GM18867 (cell line): Measurements from ENCODE around the gene PDE1A.

ENCODE experiments used
- ATAC-seq: cut with Tn5 transposase; IDR thresholded peaks from one replicate; pipeline ENCODE4 v1.9.1; 2021; ENCODE audit warnings: mild to moderate bottlenecking, moderate library complexity; ENCODE audit not compliant: unreplicated experiment

Gene PDE1A

DNA sequence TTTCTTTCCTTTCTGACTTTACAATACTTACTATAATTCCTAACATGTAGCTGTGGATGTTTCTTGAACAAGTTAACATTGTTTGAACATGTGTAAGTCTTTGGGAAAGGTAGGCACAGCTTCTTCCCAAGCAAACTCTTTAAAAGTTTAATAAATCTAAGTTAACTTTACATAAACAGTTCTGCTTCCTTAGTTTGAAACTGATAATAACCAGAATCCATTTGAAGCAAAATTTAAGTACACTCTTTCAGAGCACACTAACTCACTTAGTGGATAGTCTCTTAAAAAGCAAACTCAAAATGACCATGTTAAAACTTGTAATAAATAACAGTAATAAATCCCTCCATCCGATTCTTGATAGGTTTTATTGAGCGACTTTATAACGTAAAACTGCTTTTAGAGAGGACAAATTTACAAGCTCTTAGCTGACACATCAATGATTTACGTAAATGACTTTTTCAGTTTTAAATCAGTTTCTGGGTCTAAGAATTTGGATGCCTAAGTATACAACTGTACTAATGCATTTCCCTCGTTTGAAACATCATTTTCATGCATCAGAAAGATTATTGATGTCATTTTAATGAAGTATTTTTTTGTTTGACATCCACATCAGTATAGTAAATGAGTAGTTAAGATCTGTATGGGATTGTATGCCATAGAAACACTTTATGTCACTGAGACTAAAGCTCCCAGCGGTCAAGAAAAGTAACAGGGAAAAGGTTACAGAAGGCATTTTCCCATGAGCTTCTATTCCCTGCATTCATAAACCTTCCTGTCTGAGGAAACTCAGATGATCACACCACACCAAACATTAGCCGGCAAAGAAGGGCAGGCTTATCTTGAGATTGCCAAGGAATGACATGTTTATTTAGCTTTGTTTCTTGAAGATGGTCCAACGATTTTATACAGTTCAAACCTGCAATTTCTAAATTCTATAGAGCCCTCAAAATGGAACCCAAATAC lies 67.5 kb downstream of the PDE1A start:
- ATAC-seq: no peak

DNA sequence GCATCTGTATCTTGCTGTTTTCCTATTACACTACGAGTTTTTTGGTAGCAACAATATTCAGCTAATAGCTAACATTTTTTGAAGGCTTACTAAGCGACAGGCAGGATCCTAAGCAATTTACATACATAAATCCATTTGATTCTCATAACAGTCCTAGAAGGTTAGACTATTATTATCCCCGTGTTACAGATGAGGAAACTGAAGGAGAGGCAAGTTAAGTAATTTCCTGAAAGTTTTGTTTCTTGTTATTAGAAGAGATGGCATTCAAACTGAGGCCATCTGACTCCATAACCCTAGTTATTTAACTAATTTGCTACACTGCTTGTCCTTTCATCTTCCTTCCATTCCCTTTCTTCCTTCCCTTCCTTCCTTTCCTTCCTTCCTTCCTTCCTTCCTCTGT lies 68.2 kb downstream of the PDE1A start:
- ATAC-seq: no peak

DNA sequence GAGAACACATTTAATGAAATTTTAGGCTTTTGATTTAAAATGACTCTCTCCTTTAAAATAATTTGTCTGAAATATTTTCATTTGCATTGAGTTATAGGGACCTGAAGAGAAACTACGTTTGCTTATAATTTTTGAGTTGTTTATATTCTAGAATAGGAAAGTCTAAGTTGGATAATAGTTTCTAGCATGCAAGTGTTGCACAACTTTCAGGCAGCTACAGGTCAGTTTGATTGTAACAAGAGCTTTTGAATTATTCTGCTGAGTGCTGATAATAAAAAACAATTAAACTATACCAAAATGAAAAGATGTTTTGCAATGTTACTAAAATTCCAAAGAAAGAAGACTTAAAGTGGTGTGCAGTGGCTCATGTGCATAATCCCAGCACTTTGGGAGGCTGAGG lies 71.0 kb downstream of the PDE1A start:
- ATAC-seq: no peak

DNA sequence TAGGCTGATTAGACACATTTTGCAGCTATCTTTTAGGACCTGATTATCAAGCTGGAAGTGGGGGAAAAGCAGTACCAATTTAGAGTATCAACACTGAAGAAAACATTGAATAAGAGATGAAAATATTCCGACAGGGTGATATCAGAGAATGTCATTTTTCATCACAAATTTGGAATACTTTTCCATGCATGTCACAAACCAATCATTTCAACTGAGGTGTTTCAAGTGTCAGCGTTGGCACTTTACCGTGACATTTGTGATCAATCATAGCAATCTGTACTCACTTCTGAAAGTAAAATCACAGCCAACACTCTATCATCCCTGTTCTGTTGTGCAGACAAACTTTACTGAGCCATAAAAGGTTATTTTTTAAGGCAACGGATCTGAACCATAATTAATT lies 75.4 kb downstream of the PDE1A start:
- ATAC-seq: no peak

DNA sequence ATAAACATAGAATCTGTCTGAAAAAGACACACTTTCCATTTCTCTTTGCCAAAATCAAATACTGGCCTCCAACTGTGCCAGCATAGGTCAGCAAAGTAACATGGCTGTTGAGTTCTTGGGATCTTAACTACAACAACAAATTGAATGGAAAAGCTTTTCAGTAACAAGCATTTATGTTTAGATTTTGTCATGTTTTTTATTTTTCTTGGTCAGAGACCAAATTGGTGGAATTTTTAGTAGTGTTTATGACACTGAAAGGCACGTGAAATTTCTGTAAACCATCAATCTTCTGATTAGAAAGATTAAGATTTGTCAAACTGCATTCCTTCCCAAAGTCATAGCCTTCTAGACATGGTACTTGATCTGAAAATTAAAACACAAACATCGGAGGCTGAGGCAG lies 77.6 kb downstream of the PDE1A start:
- no peak for ATAC-seq

DNA sequence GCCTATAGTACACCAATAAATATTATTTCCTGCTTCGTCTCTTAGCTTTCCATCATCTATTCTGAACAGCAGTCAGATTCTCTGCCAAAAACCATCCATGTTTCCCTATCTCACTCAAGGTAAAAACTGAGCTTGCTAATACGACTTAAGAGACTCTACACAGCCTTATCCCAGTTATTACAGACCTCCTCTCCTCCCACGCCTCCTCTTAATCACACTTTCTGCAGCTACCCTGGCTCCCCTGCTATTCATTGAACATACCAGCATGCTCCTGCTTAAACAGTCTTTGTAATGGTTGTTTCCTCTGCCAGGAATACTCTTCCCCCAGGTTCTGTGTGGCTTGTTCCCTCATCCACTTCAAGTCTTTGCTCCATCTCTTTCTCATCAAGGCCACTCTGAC lies 81.5 kb downstream of the PDE1A start:
- no peak for ATAC-seq

DNA sequence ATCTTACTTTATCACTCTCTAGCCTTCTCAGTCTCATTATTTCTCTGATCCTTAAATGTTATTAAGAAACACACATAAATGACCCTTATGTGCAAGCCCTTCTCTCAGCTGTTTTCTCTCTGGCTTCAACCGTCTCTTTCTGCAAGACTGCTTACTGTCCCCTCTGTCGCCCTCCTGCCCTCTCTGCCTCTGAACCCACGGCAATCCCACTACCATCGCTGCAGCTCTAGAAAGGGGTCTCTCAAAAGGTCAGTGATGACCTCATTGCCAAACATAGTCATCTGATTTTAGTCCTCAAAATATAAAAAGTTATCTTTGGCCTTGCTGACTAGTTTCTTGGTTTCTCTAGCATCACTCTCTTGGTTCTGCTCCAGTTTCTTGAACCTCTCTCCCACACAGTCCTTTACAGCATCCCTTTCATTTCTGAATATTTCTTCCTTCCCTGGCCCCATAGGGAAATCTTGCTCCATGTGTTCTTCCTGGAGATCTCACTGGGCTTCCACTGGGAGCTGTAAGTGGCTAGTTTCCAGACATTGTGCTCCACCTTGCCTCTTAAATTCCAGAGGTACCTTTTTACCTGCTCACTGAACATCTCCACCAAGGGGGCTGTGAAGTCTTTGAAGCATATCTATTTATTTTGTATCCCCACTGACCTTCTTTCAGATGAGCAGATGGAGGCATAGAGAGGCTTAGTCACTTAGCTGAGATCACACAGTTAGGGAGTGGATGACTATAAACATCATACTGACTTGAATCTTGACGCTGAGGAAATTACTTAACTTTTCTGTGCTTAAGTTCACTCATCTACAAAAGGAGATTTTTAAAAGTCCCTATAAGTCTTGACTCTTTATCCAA lies 96.2 kb downstream of the PDE1A start:
- ATAC-seq: no peak

DNA sequence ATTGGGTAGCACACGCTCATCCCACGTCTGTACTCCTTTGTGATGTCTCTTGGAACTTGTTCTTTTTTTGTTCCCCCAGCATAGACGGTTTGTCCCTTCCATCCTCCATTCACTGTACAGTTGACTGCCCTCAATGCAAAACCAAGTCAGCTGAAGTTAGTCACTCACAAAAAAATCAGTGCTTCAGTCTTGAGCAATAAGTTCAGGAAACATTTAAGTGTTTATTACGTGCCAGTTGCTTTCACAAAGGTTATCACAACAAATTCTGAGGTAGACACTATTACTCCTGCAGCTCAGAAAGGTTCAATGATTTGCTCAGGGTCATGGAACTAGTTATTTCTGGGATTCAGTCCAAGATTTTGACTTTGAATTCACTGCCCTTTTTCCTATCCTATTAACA lies 102.2 kb downstream of the PDE1A start:
- ATAC-seq: no peak

DNA sequence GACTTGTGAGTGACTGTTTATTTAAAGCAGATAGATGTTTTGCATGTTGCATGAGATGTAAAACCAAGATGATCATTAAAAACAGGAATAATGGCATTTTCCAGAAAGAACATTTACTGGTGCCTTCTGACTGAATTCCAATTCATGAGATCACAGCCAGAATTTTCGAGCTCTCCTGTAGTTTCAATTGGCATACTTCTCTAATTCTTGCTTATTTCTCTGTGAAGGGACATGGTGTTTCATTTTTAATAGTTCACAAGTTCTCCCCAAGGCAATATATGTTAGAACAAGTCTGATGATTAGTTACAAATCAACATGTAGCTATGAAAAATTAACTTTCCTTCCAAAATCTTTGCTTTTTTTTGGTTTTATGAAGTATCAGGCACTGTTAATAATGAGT lies 105.7 kb downstream of the PDE1A start:
- no peak for ATAC-seq

DNA sequence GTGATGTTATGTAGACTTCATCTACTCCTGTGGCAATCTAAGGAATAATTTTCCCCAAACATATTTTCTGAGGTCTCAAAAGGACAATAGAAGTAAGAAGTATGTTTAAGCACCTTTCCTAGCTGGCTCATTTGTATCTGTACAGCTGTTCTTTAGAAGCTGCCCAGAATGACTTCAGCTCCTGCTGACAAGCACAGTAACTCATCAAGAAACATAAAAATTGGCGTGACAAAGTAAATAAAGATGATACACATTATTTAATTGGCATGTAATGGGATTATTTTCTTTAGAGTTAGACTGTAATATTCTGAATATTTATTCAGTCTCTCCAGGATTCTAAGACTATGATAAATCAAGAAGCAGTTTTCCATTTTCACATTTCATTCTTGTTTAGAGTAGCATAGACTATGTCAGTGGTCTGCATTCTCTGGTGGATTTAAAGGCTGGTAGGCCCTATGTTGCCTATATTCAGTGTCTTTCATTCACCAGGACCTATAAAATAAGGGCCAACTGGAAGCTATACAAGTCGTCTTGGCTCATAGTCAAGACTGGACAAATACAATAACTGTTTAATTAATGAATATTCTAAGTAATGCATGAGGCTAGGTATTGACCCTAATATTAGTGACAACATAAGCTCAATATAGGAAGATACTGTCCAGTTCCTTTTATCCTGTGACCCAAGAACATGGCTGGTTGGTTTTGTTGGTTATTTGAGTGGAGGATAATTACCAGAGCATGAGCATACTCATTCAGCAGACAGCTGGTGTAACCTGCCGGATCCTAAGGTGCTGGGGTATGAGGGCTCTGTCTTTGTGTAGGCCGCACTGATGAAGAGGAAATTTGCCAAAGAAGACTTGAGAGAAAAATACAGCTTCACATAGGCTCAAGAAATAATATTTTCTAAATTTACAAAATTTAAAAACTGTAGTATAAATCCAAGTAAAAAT lies 107.0 kb downstream of the PDE1A start:
- ATAC-seq: no peak

DNA sequence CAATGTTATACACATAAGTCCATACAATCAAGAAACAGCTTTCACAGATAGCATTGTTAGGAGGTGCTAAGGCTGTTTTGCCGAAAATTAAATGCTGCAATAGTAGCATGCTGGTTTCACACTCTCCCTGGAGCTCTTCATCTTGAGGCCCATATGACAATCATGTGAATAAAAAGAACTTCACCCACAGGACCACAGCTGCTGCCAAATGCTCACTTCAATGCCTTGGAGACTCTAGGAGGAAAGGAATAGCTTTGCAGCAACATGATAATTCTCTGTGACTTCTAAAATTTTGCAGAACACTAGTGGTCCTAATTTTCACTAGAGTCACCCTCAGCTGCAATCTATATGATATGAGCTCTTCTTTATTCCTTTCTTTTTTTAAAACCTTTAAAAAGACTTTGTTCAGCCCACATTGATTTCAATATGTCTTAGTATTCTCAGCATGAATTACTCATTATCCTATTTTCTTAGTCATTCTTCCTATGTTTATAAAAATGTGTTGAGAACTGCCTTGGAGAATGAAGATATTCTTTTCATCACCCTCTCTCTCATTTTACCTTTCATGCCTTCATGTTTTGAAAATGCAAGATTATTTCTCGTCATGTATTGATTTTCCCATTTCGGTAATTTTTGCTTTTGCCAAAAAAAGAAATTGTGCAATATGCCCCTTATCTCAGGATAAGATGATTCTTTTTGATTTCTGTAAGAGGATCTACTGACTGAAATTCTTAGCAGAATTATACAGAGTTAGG lies 108.2 kb downstream of the PDE1A start:
- ATAC-seq: no peak

DNA sequence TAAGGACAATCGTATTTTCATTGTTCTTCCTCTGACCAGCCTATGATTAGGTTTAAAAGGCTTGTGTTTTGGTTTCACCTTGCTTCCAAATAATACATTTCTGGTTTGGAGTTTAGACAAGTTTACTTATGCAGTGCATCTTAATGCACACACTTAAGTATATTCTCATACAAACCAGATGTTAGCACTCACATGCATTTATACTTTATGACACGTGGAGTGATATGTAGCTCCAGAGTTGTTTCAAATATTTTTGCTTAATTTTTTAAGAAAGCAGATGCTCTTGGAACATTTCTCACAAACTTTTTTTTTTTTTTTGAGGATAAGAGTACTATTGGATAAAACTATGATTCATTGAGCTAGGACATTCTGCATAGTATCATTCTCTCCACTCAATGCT lies 109.9 kb downstream of the PDE1A start:
- no peak for ATAC-seq

DNA sequence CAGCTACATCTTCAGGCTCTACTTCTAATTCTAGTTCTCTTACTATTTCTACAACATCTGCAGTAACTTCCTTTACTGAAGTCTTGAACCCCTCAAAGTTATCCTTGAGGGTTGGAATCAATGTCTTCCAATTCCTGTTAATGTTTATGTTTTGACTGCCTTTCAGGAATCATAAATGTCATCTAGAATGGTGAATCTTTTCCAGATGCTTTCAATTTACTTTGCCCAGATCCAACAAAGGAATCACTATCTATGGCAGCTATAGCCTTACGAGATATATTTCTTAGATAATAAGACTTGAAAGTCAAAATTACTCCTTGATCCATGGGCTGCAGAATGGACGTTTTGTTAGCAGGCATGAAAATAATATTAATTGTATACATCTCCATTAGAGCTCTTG lies 123.9 kb downstream of the PDE1A start:
- ATAC-seq: no peak

DNA sequence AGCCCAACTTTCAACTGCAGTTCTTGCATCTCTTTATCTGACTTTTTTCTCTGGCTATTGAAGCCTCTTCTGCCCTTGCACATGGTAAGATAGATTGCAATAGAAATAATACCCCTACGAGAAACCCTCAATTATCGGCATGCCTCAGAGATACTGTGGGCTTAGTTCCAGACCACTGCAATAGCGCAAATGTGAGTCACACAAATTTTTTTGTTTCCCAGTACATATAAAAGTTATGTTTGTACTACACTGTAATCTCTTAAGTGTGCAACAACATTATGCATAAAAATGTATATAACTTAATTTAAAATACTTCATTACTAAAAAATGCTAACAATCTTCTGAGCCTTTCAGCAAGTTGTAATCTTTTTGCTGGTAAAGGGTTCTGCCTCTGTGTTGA lies 124.7 kb downstream of the PDE1A start:
- no peak for ATAC-seq

DNA sequence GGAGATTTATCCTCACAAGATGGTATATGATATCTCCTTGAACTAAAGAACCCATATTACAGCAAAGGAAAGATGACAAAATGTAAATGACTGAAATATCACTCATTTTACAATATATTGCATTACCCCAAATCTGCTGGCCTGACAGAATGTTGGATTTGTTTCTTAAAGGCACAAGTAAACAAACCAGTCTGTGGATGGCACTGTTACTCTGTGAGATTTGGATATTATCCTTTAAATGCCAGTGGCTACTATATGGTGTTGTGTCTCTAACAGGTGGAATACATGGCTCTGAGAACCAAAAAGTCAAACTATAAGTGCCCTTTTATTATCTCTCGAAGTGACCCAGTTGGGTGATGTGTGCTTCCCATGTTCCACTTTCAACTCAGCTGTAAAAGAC lies 125.7 kb downstream of the PDE1A start:
- ATAC-seq: no peak

DNA sequence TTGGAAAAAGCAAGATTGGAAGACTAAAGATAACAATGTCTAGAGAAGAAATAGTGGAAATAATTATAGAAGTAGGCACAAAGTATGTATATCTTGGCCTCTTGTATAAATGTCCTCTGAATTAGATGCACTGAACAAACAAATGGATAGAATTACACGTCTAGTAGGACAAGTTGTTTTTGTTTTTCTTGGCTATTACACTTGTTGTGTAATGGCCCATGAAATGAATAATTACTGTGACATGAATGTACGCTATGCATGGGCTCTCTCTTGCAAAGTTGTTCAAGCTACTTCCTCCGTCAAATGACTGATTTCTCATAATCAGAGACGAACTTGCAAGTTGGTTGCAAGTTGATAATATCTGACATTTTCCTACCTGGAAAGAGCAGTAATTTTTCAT lies 126.2 kb downstream of the PDE1A start:
- no peak for ATAC-seq

DNA sequence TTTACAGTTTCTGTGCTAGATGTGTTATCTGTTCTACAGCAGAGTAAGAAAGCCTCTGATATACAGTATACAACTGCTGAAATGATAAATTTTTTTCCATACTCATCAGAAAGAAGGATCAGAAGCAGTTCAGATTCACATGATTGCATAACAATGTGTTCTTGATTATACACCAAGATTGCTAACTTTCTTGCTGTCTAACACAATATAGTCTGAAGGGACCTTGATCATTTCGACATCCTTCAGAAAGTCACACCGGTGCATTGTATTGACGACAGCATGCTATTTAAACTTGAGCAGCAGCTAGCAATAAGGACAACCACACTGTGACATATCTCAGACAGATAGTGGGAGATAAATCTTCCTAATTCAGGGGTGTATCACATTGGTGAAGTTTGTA lies 127.2 kb downstream of the PDE1A start:
- no peak for ATAC-seq

DNA sequence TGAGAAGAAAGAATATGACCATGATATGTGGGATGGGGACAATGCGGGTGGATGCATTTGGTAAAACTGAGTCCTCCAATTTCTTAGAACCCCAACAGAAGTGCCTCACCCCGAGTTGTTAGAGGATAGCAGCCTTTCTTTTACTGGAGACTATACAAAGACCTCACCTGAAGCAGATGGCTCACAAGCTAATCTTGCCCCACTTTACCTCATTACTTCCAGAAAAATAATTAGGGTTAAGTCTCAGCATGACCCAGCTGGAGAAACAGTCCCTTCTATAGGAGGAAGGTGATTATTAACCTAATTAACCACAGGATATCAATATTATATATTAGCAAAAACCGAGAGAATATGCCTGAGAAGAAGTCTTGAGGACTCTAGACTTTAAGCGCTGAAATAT lies 128.4 kb downstream of the PDE1A start:
- no peak for ATAC-seq

DNA sequence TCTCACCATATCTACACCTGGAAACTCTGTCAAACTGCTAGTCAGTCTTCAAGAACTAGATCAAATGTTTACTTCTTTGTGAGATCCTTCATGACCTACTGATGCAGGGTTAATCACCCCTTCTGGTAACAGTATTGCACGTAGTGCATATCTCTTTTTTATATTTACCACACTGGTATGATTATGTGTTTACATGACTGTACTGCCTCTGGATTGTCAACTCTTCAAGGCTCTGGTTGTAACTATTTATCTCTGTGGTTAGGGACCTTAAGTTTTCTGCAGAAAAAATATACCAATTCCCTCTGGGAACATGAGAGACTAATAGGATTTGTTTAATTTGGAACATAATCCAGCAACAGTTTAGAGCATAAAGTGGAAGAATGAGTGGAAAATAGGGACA lies 135.5 kb downstream of the PDE1A start:
- ATAC-seq: no peak

DNA sequence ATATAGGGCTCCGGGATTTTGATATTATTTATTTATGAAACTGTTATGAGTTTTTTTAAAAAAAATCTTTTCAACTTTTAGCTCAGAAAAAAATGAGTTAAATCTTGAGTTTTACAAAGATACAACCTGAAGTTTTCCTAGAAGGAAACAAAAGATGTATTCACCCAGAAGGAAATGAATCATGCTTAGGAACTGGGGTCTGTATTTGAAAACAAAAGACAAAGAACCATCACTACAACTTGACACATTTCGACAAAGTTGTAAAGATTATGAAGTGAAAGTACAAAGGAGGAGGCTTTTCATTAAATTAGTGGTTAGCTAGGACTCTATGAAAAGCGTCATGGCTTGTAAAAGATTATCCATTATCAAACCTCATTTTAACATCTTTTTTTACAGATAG lies 143.3 kb downstream of the PDE1A start:
- ATAC-seq: no peak
